SKM-1 treated with dmso at 0.1 percent for 144 hours (cell line): ENCODE results near the gene OSTM1.
"Not testable (repeated sequence)": the region's sequence is repeated elsewhere in the genome, so short reads cannot be mapped to it uniquely, and the experiment has no call there.

Source experiments
- DNase-seq: peaks from one replicate; lab custom pipeline; 2025; ENCODE audit not compliant: unreplicated experiment; lab: John Stamatoyannopoulos, UW

Gene OSTM1

DNA sequence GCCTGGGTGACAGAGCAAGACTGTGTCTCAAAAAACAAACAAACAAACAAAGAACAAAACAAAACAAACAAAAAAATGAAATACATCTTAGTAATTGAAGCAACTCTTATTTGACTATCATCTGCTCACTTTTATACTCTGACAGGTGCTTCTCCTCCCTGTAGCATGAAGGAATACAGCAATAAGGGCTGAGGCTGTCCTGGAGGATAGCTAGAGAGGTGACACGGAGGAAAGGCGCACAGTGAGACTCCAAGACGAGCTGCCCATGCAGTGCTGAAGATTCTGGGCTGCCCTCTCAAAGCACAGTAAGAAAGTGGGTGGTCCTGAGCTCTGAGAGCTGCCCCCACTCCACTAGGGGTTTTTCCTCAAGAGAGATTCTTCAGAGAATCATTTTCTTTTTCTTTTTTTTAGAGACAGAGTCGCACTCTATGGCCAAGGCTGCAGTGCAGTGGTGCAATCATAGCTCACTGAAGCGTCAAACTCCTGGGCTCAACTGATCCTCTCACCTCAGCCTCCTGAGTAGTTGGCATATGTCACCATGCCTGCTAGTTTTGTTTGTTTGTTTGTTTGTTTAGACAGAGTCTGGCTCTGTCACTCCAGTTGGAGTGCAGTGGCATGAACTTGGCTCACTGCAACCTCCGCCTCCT lies 50.0 kb downstream of the OSTM1 start:
- DNase-seq = no peak

DNA sequence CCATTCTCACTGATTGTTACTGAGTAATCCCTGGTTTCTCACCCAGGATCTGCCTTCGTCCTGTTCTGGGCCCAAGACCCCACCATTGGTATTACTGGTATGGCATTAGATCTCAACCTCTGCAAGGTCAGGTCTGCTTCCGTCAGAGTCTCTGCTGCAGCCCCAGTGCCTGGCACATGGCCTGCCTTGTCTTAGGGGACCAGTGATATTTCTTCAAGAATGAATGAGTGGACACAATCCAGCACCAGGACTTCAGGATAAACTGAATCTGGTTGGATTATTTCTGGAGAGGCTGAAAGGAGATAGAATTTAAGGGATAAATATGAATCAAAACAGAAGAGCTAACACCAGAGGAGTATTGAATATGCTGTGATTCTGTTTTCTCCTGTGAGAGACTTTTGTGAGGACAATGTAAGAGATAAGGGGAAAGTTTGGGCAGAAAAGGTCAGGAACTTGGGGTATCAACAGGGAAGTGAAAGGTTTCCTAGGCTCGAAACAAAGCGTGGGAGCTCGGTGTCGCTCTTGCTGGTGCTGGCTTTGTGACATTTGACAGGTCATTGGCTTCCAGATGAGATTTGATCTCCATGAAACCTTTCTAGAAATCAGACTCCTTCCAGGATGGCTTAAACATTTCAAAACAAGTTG lies 53.9 kb downstream of the OSTM1 start:
- no peak for DNase-seq

DNA sequence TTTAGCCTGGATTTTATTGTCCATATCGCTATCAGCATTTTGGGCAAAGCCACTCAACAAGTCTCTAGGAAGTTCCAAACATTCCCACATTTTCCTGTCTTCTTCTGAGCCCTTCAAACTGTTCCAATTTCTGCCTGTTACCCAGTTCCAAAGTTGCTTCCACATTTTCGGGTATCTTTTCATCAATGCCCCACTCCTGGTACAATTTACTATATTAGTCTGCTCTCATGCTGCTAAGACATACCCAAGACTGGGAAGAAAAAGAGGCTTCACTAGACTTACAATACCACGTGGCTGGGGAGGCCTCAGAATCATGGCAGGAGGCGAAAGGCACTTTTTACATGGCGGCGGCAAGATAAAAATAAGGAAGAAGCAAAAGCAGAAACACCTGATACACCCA lies 58.3 kb downstream of the OSTM1 start:
- DNase-seq = not testable (repeated sequence)

DNA sequence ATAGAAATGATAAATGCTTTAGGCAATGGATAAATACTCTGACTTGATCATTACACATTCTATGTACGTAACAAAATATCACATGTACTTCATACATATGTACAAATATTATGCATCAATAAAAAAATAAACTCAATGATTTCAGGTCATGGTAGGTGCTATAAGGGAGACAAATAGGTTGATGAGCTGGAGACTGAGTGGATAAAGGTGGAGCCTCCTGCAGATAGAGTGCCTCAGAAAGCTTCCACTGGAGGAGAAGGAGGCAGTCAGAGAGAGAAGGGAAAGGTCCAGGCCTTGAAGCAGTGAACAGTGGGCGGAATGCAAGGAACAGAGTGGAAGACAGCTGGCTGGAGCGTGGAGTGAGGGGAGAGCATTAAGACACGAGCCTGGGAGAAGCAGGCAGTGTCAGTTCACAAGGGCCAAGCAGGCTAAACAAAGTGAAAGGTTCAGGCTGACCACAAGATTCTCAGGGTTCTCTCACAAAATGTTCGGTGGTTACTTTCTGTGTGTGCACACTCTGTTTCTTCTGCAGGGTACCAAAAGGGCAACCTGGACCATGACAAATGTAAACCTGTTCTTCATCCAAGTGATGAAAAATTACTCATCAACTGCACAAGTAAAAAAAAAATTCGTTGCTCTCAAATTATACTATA lies 60.6 kb downstream of the OSTM1 start:
- no peak for DNase-seq

DNA sequence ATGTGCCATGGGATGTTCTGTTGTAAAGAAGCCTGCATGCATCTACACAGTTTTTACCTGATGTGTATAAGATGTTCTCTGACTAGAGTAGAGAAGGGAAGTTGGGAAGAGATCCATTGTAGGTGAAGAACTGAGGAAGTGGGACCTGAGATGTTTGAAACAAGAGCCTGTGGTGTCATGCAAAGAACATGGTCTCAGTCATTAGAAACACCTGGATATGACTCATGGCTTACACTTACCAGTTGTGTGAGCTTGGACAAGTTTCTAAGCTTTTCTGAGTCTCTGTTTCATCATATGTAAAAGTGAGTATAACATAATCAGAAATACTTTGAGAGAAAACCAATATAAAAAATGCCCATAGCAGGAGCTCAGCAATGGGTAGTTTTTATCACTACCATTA lies 64.6 kb downstream of the OSTM1 start:
- no peak for DNase-seq

DNA sequence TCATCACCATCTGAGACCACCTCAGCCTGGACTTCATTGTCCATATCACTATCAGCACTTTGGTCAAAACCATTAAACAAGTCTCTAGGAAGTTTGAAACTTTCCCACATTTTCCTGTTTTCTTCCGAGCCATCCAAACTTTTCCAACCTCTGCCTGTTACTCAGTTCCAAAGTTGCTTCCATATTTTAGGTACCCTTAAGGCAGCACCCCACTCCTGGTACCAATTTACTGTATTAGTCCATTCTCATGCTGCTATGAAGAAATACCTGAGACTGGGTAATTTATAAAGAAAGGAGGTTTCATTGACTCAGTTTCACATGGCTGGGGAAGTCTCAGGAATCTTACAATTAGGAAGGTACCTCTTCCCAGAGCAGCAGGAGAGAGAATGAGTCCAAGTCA lies 65.3 kb downstream of the OSTM1 start:
- not testable (repeated sequence) for DNase-seq

DNA sequence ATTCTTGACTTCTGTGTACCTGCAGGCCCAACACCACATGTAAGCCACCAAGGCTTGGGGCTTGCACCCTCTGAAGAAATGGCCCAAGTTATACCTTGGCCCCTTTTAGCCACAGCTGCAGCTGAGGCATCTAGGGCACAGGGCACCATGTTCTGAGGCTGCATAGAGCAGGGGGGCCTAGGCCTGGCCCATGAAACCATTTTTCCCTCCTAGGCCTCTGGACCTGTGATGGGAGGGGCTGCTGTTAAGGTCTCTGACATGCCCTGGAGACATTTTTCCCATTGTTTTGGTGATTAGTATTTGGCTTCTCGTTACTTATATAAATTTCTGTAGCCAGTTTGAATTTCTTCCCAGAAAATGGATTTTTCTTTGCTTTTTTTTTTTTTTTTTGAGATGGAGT lies 66.2 kb downstream of the OSTM1 start:
- no peak for DNase-seq

DNA sequence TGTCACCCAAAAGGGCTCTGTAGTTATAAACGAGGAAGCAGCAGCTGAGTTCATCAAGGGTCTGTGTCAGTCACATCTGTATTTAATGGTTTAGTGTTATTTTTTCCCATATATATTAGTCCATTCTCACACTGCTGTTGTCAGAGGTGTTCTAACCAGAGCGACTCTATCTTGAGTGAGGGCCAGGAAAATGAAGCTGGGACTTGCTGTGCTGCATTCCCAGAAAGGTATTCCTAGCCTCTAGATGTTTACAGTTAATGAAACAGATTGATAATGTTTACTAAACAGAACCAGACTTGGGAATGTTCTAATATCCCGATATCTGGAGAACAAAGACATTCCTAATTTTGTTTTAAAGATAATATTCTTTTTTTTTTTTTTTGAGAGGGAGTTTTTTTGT lies 68.6 kb downstream of the OSTM1 start:
- no peak for DNase-seq

DNA sequence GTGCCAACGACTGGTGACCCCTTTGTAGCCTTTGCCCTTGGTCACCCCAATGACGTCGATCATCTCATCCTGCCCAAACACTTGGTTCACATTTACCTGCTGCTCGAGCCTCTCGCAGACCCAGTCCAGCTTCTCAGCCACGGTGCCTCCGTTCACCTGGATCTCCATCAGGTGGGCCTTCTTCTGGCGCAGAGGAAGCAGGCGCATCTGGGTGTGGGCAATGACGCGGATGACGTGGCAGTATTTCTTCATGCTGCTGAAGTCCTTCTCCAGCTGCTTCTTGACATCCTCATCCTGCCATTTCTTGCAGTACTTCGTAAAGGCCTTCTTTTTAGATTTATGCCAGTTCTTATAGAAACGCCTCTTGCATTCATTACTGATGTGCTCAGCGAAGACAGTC lies 69.7 kb downstream of the OSTM1 start:
- no peak for DNase-seq

DNA sequence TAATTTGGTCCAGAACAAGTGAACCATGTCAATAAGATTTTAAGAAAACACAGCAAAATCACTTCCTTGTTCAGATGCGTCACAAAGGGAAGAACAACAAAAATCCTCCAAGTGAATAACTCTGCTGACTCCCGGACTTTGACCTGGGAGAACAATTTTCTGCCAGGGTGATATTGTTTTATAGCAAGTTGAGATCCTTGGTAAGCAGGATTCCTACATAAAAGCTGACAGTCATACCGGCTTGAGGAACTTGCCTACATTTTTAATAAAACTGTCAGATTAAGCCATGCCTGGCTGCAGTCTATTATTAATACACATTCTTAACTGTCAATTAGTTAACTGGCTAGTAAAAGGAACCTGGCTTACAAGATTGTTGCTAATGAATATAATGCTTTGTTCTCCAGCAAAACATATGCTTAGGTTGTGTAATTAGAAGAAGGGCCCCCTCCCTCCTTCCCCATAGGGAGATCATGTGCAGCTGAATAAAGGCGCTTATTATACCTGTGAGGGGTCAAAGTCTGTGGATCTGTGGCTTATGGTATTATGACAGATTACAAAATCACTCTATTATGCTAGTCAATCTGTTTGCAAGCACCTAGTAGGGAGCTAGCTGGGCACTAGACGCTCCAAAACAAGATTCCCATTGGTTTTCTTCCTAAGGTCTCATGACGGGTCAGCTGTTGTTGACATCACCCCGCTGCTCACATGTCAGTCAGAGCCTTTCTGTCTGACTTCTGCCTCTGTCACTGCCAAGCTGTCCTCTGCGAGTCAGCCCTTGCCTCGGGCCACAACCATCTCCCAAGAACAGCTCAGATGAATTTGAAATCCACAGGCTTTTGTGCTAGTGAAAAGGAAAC lies 71.9 kb downstream of the OSTM1 start:
- DNase-seq = no peak

DNA sequence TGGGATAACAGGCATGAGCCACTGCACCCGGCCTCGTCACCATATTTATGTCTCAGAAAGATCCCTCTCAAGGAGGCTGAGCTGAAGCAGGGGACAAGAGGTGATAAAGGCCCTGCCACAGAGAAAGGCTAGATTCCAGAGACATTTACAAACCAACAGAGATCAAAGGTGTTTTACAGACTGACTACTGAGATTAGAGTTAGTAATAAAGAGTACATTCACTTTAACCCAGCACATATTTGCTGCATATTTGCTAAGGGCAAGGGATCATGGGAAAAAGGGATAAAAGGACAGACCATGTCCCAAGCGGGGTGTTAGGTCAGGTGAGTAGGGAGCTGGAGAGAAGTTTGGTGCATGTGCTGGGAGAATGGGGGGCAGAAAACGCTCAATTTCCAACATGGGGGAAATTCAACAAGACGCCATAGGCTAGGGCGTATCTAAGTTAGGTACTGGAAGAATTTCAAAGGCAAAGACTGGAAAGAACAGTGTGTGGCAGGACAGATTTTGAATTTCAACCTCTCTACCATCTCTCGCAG lies 72.8 kb downstream of the OSTM1 start:
- no peak for DNase-seq

DNA sequence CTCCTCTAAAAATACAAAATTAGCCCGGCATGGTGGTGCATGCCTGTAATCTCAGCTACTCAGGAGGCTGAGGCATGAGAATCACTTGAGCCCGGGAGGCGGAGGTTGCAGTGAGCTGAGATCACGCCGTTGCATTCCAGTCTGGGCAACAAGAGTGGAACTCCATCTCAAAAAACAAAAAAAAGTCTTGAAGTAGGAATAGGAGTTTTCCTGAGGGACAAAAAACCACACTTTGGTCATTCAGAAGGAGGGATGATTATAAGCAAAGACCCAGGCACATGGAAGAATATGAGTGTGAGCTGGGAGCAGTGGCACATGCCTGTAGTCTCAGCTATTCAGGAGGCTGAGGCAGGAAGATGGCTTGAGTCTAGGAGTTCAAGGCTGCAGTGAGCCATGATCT lies 74.3 kb downstream of the OSTM1 start:
- DNase-seq = not testable (repeated sequence)

DNA sequence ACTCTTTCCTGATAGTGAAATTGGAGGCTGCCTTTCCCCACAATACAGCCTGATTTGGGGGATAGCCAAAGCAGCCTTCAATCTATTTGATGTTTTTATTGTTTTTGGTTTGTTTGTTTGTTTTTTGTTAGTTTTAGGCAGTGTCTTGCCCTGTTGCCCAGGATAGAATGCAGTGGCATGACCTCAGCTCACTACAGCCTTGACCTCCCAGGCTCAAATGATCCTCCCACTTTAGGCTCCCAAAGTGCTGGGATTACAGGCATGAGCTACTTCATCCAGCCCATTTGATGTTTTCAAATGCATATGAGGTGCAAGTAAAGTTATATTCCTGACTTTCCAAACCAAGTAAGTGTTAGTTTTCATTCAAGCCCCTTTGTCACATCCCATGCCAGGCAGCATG lies 75.2 kb downstream of the OSTM1 start:
- DNase-seq = no peak

DNA sequence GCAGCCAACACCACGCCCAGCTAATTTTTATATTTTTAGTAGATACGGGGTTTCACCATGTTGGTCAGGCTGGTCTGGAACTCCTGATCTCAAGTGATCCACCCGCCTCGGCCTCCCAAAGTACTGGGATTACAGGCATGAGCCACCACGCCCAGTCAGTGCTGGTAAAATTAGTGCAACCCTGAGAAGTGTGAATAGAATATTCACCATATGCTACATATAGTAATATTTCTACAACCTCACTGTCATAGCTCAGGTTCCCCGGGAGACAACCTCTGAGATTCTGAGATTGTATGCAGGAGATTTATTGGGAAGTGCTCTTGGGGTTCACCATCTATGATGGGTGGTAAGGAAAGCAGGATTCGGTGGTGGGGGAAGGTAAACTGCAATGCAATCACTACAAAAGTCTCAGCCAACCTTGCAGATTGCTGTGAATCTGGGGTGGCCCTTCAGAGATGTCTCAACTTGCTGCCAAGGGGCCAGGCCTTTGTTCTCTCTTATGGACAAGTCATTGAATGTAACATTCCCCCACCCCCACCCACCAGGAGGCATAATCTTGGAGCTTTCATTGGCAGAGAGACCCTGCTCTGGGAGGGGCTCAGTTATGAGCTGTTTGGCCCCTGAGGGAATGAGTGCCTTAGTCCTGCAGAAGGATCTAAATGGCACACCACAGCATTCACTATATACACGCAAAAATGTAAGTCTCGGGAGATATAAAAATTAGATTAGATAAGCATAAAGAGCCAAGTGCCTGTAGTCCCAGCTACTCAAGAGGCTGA lies 82.6 kb downstream of the OSTM1 start:
- DNase-seq = no peak
